Fibroblast of lung (primary cell): ENCODE data around the gene WDR86. TPM values are rescaled to one million over a fixed set of nuclear protein-coding genes. Genes with fewer than 3 reads are reported as not detected.

Source experiments
- DNase-seq, 2 donors: peaks; one replicate each; pipeline versions ENCODE4 v3.0.0 to v3.0.0-alpha.2; 2010; ENCODE audit warnings: low read depth in 2 of 2
- H2AFZ ChIP-seq: 2 replicates; pipeline ENCODE4 v1.5.1; 2012; ENCODE audit warnings: low read length, control low read depth, inconsistent platforms
- H3K27ac ChIP-seq: 2 replicates; pipeline ENCODE4 v1.5.1; 2011; ENCODE audit warnings: low read length, control low read depth; ENCODE audit not compliant: insufficient read depth
- H3K27me3 ChIP-seq: 2 replicates; pipeline ENCODE4 v1.5.1; 2011; ENCODE audit warnings: mild to moderate bottlenecking, low read length; ENCODE audit not compliant: control insufficient read depth, insufficient read depth
- H3K36me3 ChIP-seq: 2 replicates; pipeline ENCODE4 v1.5.1; 2011; ENCODE audit warnings: low read length; ENCODE audit not compliant: control insufficient read depth, insufficient read depth
- H3K4me1 ChIP-seq: 2 replicates; pipeline ENCODE4 v1.5.1; 2011; ENCODE audit warnings: low read length; ENCODE audit not compliant: control insufficient read depth, insufficient read depth; ENCODE audit errors: extremely low read depth
- H3K4me2 ChIP-seq: 2 replicates; pipeline ENCODE4 v1.5.1; 2011; ENCODE audit warnings: low read length, control low read depth; ENCODE audit not compliant: insufficient read depth; ENCODE audit errors: extremely low read depth
- H3K4me3 ChIP-seq, 4 experiments: fragments of 200-600 bp in 1 of 4; sonication (generic) in 1 of 4; replicated peaks in 1 of 4; 2 replicates each; pipeline ENCODE4 v1.5.1; 2011 to 2016; ENCODE audit warnings: low read length in 4 of 4, low read depth in 3 of 4, mild to moderate bottlenecking in 3 of 4, control low read depth in 2 of 4, inconsistent platforms in 1 of 4, mixed read lengths in 1 of 4; ENCODE audit not compliant: insufficient read depth in 1 of 4; ENCODE audit errors: control extremely low read depth in 1 of 4
- H3K79me2 ChIP-seq: 2 replicates; pipeline ENCODE4 v1.5.1; 2012; ENCODE audit warnings: mild to moderate bottlenecking, low read length, inconsistent platforms; ENCODE audit not compliant: control insufficient read depth, insufficient read depth
- H3K9ac ChIP-seq: 2 replicates; pipeline ENCODE4 v1.5.1; 2011; ENCODE audit warnings: mild to moderate bottlenecking, low read length, control low read depth; ENCODE audit not compliant: insufficient read depth
- H3K9me3 ChIP-seq: 2 replicates; pipeline ENCODE4 v1.5.1; 2012; ENCODE audit warnings: low read depth, low read length; ENCODE audit not compliant: control insufficient read depth, insufficient read depth
- H4K20me1 ChIP-seq: 2 replicates; pipeline ENCODE4 v1.5.1; 2011; ENCODE audit warnings: low read length; ENCODE audit not compliant: control insufficient read depth, insufficient read depth; ENCODE audit errors: extremely low read depth
- EZH2 ChIP-seq: IDR thresholded peaks from 2 replicates; pipeline ENCODE4 v1.5.1; 2012; ENCODE audit warnings: low read length, control low read depth, mild to moderate bottlenecking; ENCODE audit errors: missing control alignments
- polyA plus RNA-seq, 2 donors: library from polyadenylated mRNA; depleted of rRNA in 1 of 2; stranded (reverse) in 1 of 2; unstranded in 1 of 2; fragments of >200 nt; gene quantifications; 2 replicates each; pipeline ENCODE4 v1.2.1, GENCODE V29; 2011 to 2012; ENCODE audit warnings: missing spikeins in 1 of 2
- total RNA-seq: library from RNA; depleted of rRNA; stranded (reverse); fragments of >200 nt; gene quantifications from 2 replicates; pipeline ENCODE4 v1.2.1, GENCODE V29; 2014
- TF ChIP-seq, protein P1 (sequence below), 2 donors: IDR thresholded peaks in 1 of 2; conservative IDR thresholded peaks in 1 of 2; 1 replicate in 1 of 2; 2 replicates in 1 of 2; pipeline ENCODE4 v1.5.1; 2011 to 2012; ENCODE audit warnings: low read length in 2 of 2, control low read depth in 1 of 2, inconsistent platforms in 1 of 2, low read depth in 1 of 2, mild to moderate bottlenecking in 1 of 2

WDR86 gene
- total and polyA plus RNA-seq, 2 donors (not counting 1 experiment from before 2014, with no cell fraction given), result 0.33 TPM; not detected in 1

DNA sequence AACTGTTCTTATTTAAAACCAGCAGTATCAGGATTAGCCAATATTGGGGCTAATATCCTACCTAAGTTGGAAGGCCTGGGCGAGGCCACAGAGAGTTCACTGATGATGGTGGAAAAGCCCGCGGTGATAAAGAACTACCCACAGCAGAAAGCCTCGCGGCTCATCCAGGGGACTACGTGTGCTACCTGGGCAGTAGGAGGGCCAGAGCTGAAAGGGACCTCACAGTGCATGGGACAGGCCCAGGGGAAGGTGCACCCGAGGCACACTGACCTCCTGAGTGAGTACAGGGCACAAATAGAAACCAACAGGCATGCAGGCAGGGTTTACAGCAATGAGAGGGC lies 1.4 kb downstream of the WDR86 start:
- no peaks in the 10 kb centered on the region for H3K79me2 ChIP-seq
- H2AFZ ChIP-seq, result no peak overlapping the region

GRCh38 chr7:151406886-151407583 lies 2.8 kb downstream of the WDR86 start:
- H3K4me2 ChIP-seq, result no peak overlapping the region
- no peak overlapping the region for H3K27ac ChIP-seq
- H3K4me3 ChIP-seq, result no peak overlapping the region
- H3K4me1 ChIP-seq, result no peaks in the 10 kb centered on the region
- no peaks in the 10 kb centered on the region for H3K79me2 ChIP-seq
- TF ChIP-seq EZH2, result no peak
- TF ChIP-seq, protein P1, sequence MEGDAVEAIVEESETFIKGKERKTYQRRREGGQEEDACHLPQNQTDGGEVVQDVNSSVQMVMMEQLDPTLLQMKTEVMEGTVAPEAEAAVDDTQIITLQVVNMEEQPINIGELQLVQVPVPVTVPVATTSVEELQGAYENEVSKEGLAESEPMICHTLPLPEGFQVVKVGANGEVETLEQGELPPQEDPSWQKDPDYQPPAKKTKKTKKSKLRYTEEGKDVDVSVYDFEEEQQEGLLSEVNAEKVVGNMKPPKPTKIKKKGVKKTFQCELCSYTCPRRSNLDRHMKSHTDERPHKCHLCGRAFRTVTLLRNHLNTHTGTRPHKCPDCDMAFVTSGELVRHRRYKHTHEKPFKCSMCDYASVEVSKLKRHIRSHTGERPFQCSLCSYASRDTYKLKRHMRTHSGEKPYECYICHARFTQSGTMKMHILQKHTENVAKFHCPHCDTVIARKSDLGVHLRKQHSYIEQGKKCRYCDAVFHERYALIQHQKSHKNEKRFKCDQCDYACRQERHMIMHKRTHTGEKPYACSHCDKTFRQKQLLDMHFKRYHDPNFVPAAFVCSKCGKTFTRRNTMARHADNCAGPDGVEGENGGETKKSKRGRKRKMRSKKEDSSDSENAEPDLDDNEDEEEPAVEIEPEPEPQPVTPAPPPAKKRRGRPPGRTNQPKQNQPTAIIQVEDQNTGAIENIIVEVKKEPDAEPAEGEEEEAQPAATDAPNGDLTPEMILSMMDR (conservative IDR thresholded peaks at IDR 0.05 in 1 of 2, IDR thresholded peaks at IDR 0.05 in 1 of 2; ENCODE audit: low read depth in 1 of 2, low read length in 2 of 2), result no peak
- no peak overlapping the region for H2AFZ ChIP-seq
- no peaks in the 10 kb centered on the region for H3K9me3 ChIP-seq
- H3K27me3 ChIP-seq, result peaks cover 33% of the 10 kb centered on the region
- H3K9ac ChIP-seq, result no peak overlapping the region
- no peak for DNase-seq
- no peaks in the 10 kb centered on the region for H4K20me1 ChIP-seq
- H3K36me3 ChIP-seq, result no peaks in the 10 kb centered on the region

More for the DNA sequence above, 1.4 kb downstream of the WDR86 start:
- TF ChIP-seq, protein P1 (conservative IDR thresholded peaks at IDR 0.05 in 1 of 2, IDR thresholded peaks at IDR 0.05 in 1 of 2; ENCODE audit: low read depth in 1 of 2, low read length in 2 of 2), result no peak
- TF ChIP-seq EZH2, result no peak
- H3K9ac ChIP-seq, result no peak overlapping the region
- no peaks in the 10 kb centered on the region for H4K20me1 ChIP-seq
- no peak overlapping the region for H3K4me2 ChIP-seq
- no peaks in the 10 kb centered on the region for H3K9me3 ChIP-seq
- H3K4me1 ChIP-seq, result no peaks in the 10 kb centered on the region
- peak overlapping the region in 1 of 4 experiments; percentile 52 for H3K4me3 ChIP-seq
- peaks cover 36% of the 10 kb centered on the region for H3K27me3 ChIP-seq
- H3K36me3 ChIP-seq, result no peaks in the 10 kb centered on the region
- no peak overlapping the region for H3K27ac ChIP-seq
- no peak for DNase-seq

GRCh38 chr7:151406051-151406875 lies 3.6 kb downstream of the WDR86 start:
- Histone ChIP-seq H3K4me2 (no peak overlapping the region), H4K20me1 (no peaks in the 10 kb centered on the region), H3K4me1 (no peaks in the 10 kb centered on the region), H3K9ac (no peak overlapping the region), H3K9me3 (no peaks in the 10 kb centered on the region), H3K4me3 (no peak overlapping the region), H2AFZ (no peak overlapping the region), H3K79me2 (no peaks in the 10 kb centered on the region), H3K36me3 (no peaks in the 10 kb centered on the region), H3K27me3 (peaks cover 28% of the 10 kb centered on the region), H3K27ac (no peak overlapping the region)
- TF ChIP-seq EZH2, result no peak
- TF ChIP-seq, protein P1 (conservative IDR thresholded peaks at IDR 0.05 in 1 of 2, IDR thresholded peaks at IDR 0.05 in 1 of 2; ENCODE audit: low read depth in 1 of 2, low read length in 2 of 2), result no peak
- no peak for DNase-seq
